B cell (primary cell): Measurements from ENCODE around the gene H2BK1. TPM values are rescaled to one million over a fixed set of nuclear protein-coding genes. Genes with fewer than 3 reads are reported as not detected.

ENCODE experiments used
- ATAC-seq: fragments of 200-7000 bp; cut with Tn5 transposase; one replicate; pipeline ENCODE4 v1.10.0; 2021; ENCODE audit warnings: low read depth, mild to moderate bottlenecking, moderate number of reproducible peaks, moderate library complexity
- CTCF ChIA-PET: fragments of 350-600 bp; sonication (Branson Sonifier 250); formaldehyde crosslinking; loops from one replicate; lab custom pipeline; 2021; ENCODE audit warnings: antibody characterized with exemption, inconsistent platforms; lab: Charles Lee
- POLR2A ChIA-PET: fragments of 350-600 bp; sonication (Branson Sonifier 250); formaldehyde crosslinking; loops from one replicate; lab custom pipeline; 2021; ENCODE audit warnings: antibody characterized with exemption; lab: Charles Lee
- DNase-seq: peaks from one replicate; pipeline ENCODE4 v3.0.0; 2013
- H2AFZ ChIP-seq: 2 replicates; pipeline ENCODE4 v1.6.1; 2012; ENCODE audit warnings: mild to moderate bottlenecking, low read depth, low read length; ENCODE audit not compliant: insufficient read depth, poor library complexity, severe bottlenecking
- H3K27ac ChIP-seq, 2 donors: 1 replicate in 1 of 2; 2 replicates in 1 of 2; pipeline ENCODE4 v1.5.1; 2012 to 2013; ENCODE audit warnings: low read length in 2 of 2, mild to moderate bottlenecking in 2 of 2, moderate library complexity in 1 of 2
- H3K27me3 ChIP-seq, 4 experiments: fragments of 200-600 bp in 1 of 4; sonication (generic) in 1 of 4; replicated peaks in 1 of 4; 1 replicate in 2 of 4; 2 replicates in 2 of 4; pipeline versions ENCODE4 v1.6.1 to v1.7.0; 2013 to 2016; ENCODE audit warnings: low read length in 3 of 4, mild to moderate bottlenecking in 2 of 4, mixed read lengths in 1 of 4, moderate library complexity in 1 of 4; ENCODE audit not compliant: insufficient read depth in 4 of 4, control insufficient read depth in 3 of 4; ENCODE audit errors: control extremely low read depth in 1 of 4
- H3K36me3 ChIP-seq, 2 experiments: replicated peaks in 1 of 2; 1 replicate in 1 of 2; 2 replicates in 1 of 2; pipeline versions ENCODE4 v1.6.1 to v1.7.1; 2013; ENCODE audit warnings: low read length in 1 of 2; ENCODE audit not compliant: insufficient read depth in 2 of 2, control insufficient read depth in 1 of 2; ENCODE audit errors: control extremely low read depth in 1 of 2, extremely low read depth in 1 of 2
- H3K4me1 ChIP-seq, 2 donors: fragments of 200-600 bp in 1 of 2; sonication (generic) in 1 of 2; 1 replicate in 1 of 2; 2 replicates in 1 of 2; pipeline versions ENCODE4 v1.5.1 to v1.6.1; 2013 to 2017; ENCODE audit warnings: low read length in 2 of 2; ENCODE audit not compliant: control insufficient read depth in 2 of 2, insufficient read depth in 2 of 2
- H3K4me2 ChIP-seq: replicated peaks from 2 replicates; pipeline ENCODE3; 2012; ENCODE audit warnings: mild to moderate bottlenecking, low read depth, low read length; ENCODE audit not compliant: poor library complexity, severe bottlenecking
- H3K4me3 ChIP-seq, 5 experiments: fragments of 200-600 bp in 1 of 5; sonication (generic) in 1 of 5; 1 replicate in 3 of 5; 2 replicates in 2 of 5; pipeline versions ENCODE4 v1.5.1 to v1.7.0; 2011 to 2016; ENCODE audit warnings: low read length in 4 of 5, mild to moderate bottlenecking in 4 of 5, low read depth in 2 of 5, control low read depth in 1 of 5, moderate library complexity in 1 of 5; ENCODE audit not compliant: insufficient read depth in 1 of 5; ENCODE audit errors: control extremely low read depth in 1 of 5, extremely low read depth in 1 of 5
- H3K79me2 ChIP-seq: fragments of 200-600 bp; sonication (generic); one replicate; pipeline ENCODE4 v1.6.0; 2016; ENCODE audit warnings: low read length; ENCODE audit not compliant: control insufficient read depth, insufficient read depth
- H3K9ac ChIP-seq: fragments of 200-600 bp; sonication (generic); 2 replicates; pipeline ENCODE4 v1.6.1; 2017; ENCODE audit warnings: mild to moderate bottlenecking, low read length, moderate library complexity
- H3K9me3 ChIP-seq, 3 donors: one replicate each; pipeline versions ENCODE4 v1.6.1 to v1.7.1; 2013; ENCODE audit warnings: low read length in 2 of 3; ENCODE audit not compliant: control insufficient read depth in 2 of 3, insufficient read depth in 1 of 3; ENCODE audit errors: control extremely low read depth in 1 of 3
- H4K20me1 ChIP-seq: 2 replicates; pipeline ENCODE4 v1.6.0; 2012; ENCODE audit warnings: mild to moderate bottlenecking, low read length; ENCODE audit not compliant: insufficient read depth, control insufficient read depth, poor library complexity, severe bottlenecking
- H3K27ac Mint-ChIP-seq: one replicate; pipeline ENCODE4 v1.8.0; 2021; ENCODE audit warnings: mixed read lengths
- H3K27me3 Mint-ChIP-seq: one replicate; pipeline ENCODE4 v1.8.0; 2021; ENCODE audit warnings: mixed read lengths
- H3K4me1 Mint-ChIP-seq: one replicate; pipeline ENCODE4 v1.8.0; 2021; ENCODE audit warnings: mixed read lengths
- H3K4me3 Mint-ChIP-seq: one replicate; pipeline ENCODE4 v1.8.0; 2021; ENCODE audit warnings: mixed read lengths
- H3K9me3 Mint-ChIP-seq: one replicate; pipeline ENCODE4 v1.8.0; 2022; ENCODE audit warnings: mixed read lengths; ENCODE audit not compliant: insufficient read depth
- CTCF ChIP-seq: fragments of 200-600 bp; IDR thresholded peaks from one replicate; pipeline ENCODE4 v1.8.0; 2022; ENCODE audit warnings: antibody characterized with exemption, mild to moderate bottlenecking
- EZH2 ChIP-seq: IDR thresholded peaks from 2 replicates; pipeline ENCODE4 v1.6.1; 2012; ENCODE audit warnings: borderline replicate concordance, low read depth, mild to moderate bottlenecking, moderate library complexity, low read length; ENCODE audit not compliant: insufficient read depth, poor library complexity, severe bottlenecking
- WGBS: methylation state at CpG from one replicate; pipeline ENCODE4 v1.1.5; 2013; ENCODE audit warnings: missing lambda C conversion rate; ENCODE audit not compliant: insufficient coverage; 5-methylcytosine and 5-hydroxymethylcytosine counted together
- intact Hi-C: fragments of 100-400 bp; cut with micrococcal nuclease; formaldehyde crosslinking; loops from one replicate; pipeline ENCODE4 v1.10.0; 2022
- polyA plus RNA-seq: library from polyadenylated mRNA; depleted of rRNA; stranded (reverse); fragments of >200 nt; gene quantifications from 2 replicates; pipeline ENCODE4 v1.2.3, GENCODE V29; 2012
- total RNA-seq, 2 donors: library from RNA; stranded (reverse); fragments of 120-200 nt in 1 of 2; gene quantifications; 1 replicate in 1 of 2; 2 replicates in 1 of 2; pipeline versions ENCODE4 v1.2.3 to v1.2.4, GENCODE V29; 2013 to 2022

H2BK1 gene
- total and polyA plus RNA-seq, 2 donors (not counting 1 experiment from before 2014, with no cell fraction given): 4.2 TPM; not detected in 1

DNA sequence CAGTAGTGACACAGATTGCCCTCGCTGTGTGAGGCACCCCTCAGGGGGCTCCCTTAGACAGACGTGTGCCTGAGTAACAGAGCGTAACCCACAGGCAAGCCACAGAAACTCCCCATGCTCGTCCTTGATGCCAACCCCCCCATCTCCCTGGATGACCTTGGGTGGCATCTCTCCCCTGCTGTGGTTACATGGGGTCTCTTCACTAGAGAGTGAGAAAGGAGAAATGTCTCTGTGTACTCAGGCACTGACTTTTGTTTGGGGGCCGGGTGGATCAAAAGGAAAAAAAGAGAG is 22.1 kb downstream of the H2BK1 start:
- intact Hi-C loops: no loop called here
- no peak overlapping the region for H3K4me3 Mint-ChIP-seq
- Histone ChIP-seq H4K20me1 (no peaks in the 10 kb centered on the region), H3K4me3 (no peak overlapping the region), H2AFZ (no peak overlapping the region), H3K4me1 (no peaks in the 10 kb centered on the region), H3K4me2 (no peak overlapping the region), H3K27me3 (peaks cover 0 to 8% (median 0%) of the 10 kb centered on the region in 4 experiments), H3K9ac (no peak overlapping the region), H3K9me3 (no peaks in the 10 kb centered on the region), H3K27ac (no peak overlapping the region), H3K79me2 (no peaks in the 10 kb centered on the region), H3K36me3 (no peaks in the 10 kb centered on the region)
- 28% methylated on average over 4 of the region's 5 CpGs for WGBS
- TF ChIP-seq EZH2: no peak
- TF ChIP-seq CTCF: no peak
- ATAC-seq (no peak), DNase-seq (no peak)
- POLR2A ChIA-PET: no interaction called here
- no peaks in the 10 kb centered on the region for H3K9me3 Mint-ChIP-seq
- H3K4me1 Mint-ChIP-seq: peaks cover 4% of the 10 kb centered on the region
- no peak overlapping the region for H3K27ac Mint-ChIP-seq
- peaks cover 25% of the 10 kb centered on the region for H3K27me3 Mint-ChIP-seq
- CTCF ChIA-PET: no interaction called here

GRCh38 chr7:151187409-151188251 is 22.7 kb downstream of the H2BK1 start:
- Histone ChIP-seq H3K4me1 (no peaks in the 10 kb centered on the region), H2AFZ (no peak overlapping the region), H3K9me3 (no peaks in the 10 kb centered on the region), H3K79me2 (no peaks in the 10 kb centered on the region), H3K4me3 (no peak overlapping the region), H3K9ac (no peak overlapping the region), H4K20me1 (no peaks in the 10 kb centered on the region), H3K36me3 (no peaks in the 10 kb centered on the region), H3K27ac (no peak overlapping the region), H3K27me3 (peaks cover 0 to 8% (median 0%) of the 10 kb centered on the region in 4 experiments), H3K4me2 (no peak overlapping the region)
- CTCF ChIA-PET: no interaction called here
- DNase-seq: no peak
- Mint-ChIP-seq H3K4me1 (peaks cover 4% of the 10 kb centered on the region), H3K4me3 (no peak overlapping the region), H3K27ac (no peak overlapping the region), H3K9me3 (no peaks in the 10 kb centered on the region), H3K27me3 (peaks cover 25% of the 10 kb centered on the region)
- intact Hi-C loops: no loop called here
- WGBS: 78% methylated on average over 22 of the region's 22 CpGs
- POLR2A ChIA-PET: no interaction called here
- TF ChIP-seq CTCF: no peak
- no peak for TF ChIP-seq EZH2
- ATAC-seq: no peak
